ENCODE data around the gene ADAP1. TPM values are rescaled to one million over a fixed set of nuclear protein-coding genes. Genes with fewer than 3 reads are reported as not detected.

Gene ADAP1
- total RNA-seq, 1 experiment from 2014 or later = 34.0 TPM

DNA sequence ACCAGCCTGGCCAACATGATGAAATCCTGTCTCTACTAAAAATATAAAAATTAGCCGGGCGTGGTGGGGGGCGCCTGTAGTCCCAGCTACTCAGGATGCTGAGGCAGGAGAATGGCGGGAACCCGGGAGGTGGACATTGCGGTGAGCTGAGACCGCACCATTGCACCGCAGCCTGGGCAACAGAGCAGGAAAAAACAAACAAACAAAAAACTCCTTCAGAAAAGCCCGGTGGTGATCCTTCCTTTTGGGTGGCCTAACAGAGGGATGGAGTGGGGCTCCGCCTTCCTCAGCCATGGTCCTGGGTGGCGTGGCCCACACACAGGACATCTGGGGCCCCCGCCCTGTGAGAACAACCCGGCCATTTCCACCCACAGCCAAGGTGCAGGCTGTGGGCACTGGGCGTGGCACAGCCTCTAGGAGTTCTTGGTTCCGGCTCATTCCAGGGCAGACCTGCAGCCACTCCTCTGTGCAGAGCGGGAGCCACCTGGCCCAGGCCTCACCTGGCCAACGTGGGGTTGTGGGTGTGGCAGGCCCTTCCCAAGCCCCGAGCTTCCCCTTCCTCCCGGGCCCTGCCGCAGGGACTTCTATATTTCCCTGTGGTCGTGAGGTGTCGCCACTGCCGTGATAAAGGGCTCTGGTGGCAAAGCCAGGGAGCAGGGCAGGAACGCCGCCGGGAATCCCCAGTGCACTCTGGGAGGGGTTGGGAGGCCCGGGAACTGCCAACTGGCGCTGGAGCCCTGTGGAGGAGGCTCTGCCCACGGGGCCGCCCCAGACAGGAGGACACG lies 40.6 kb downstream of the ADAP1 start (continued):
- TF ChIP-seq, protein P1, sequence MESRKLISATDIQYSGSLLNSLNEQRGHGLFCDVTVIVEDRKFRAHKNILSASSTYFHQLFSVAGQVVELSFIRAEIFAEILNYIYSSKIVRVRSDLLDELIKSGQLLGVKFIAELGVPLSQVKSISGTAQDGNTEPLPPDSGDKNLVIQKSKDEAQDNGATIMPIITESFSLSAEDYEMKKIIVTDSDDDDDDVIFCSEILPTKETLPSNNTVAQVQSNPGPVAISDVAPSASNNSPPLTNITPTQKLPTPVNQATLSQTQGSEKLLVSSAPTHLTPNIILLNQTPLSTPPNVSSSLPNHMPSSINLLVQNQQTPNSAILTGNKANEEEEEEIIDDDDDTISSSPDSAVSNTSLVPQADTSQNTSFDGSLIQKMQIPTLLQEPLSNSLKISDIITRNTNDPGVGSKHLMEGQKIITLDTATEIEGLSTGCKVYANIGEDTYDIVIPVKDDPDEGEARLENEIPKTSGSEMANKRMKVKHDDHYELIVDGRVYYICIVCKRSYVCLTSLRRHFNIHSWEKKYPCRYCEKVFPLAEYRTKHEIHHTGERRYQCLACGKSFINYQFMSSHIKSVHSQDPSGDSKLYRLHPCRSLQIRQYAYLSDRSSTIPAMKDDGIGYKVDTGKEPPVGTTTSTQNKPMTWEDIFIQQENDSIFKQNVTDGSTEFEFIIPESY (IDR thresholded peaks at IDR 0.05; ENCODE audit: extremely low read depth, insufficient replicate concordance, low read length) = no peak
- TF ChIP-seq SRF (IDR thresholded peaks at IDR 0.05; ENCODE audit: low read depth) (no peak), EZH2 (IDR thresholded peaks at IDR 0.05) (no peak), ELF1 (IDR thresholded peaks at IDR 0.05; ENCODE audit: borderline replicate concordance, low read depth) (no peak)
- TF ChIP-seq, protein P2, sequence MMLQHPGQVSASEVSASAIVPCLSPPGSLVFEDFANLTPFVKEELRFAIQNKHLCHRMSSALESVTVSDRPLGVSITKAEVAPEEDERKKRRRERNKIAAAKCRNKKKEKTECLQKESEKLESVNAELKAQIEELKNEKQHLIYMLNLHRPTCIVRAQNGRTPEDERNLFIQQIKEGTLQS (IDR thresholded peaks at IDR 0.05) = no peak

DNA sequence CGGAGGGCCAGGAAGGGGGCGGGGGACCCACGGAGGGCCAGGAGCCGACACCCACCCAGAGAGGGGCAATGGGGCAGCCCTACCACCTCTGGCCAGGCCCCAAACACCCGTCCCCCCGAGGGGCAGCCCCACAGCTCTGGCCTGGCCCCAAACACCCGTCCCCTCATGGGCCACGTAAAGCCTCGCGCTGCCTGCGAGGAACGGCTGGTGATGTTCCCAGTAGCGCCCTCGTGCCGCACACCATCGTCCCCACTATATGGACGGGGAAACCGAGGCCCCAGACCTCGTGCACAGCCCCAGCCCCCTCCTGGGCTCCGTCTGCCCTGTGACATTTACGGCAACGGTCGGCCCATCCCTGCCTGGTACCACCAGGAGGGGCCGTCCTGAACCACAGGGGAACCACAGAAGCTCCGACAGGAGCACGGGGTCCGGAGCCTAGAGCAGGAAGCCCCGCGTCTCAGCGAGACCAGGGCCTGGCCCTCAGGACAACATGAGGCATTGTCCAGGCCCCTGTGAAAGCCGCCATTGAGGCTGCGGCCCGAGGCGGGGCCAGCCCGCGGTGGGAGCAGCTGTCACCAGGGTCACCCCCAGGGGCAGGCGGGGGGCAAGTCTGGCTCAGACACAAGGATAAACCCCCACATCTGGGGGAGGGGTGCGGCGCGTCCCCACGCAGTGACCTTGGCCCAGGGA lies 42.5 kb downstream of the ADAP1 start:
- no peak for TF ChIP-seq POLR2A (IDR thresholded peaks at IDR 0.05; ENCODE audit: borderline replicate concordance, extremely low read depth, insufficient read depth, insufficient read length)
- no peak for TF ChIP-seq TCF7L2 (IDR thresholded peaks at IDR 0.05; ENCODE audit: borderline replicate concordance, extremely low read depth, insufficient read depth, insufficient read length)
- TF ChIP-seq JUND (IDR thresholded peaks at IDR 0.05) = no peak
- TF ChIP-seq, protein P3, sequence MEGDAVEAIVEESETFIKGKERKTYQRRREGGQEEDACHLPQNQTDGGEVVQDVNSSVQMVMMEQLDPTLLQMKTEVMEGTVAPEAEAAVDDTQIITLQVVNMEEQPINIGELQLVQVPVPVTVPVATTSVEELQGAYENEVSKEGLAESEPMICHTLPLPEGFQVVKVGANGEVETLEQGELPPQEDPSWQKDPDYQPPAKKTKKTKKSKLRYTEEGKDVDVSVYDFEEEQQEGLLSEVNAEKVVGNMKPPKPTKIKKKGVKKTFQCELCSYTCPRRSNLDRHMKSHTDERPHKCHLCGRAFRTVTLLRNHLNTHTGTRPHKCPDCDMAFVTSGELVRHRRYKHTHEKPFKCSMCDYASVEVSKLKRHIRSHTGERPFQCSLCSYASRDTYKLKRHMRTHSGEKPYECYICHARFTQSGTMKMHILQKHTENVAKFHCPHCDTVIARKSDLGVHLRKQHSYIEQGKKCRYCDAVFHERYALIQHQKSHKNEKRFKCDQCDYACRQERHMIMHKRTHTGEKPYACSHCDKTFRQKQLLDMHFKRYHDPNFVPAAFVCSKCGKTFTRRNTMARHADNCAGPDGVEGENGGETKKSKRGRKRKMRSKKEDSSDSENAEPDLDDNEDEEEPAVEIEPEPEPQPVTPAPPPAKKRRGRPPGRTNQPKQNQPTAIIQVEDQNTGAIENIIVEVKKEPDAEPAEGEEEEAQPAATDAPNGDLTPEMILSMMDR (IDR thresholded peaks at IDR 0.05 in 2 of 3, conservative IDR thresholded peaks at IDR 0.05 in 1 of 3; ENCODE audit: borderline replicate concordance in 1 of 3, insufficient read depth in 1 of 3, low read depth in 2 of 3, low read length in 2 of 3) = no peak
- TF ChIP-seq EZH2phosphoT487 (IDR thresholded peaks at IDR 0.05; ENCODE audit: borderline replicate concordance) = no peak
- TF ChIP-seq, protein P4, sequence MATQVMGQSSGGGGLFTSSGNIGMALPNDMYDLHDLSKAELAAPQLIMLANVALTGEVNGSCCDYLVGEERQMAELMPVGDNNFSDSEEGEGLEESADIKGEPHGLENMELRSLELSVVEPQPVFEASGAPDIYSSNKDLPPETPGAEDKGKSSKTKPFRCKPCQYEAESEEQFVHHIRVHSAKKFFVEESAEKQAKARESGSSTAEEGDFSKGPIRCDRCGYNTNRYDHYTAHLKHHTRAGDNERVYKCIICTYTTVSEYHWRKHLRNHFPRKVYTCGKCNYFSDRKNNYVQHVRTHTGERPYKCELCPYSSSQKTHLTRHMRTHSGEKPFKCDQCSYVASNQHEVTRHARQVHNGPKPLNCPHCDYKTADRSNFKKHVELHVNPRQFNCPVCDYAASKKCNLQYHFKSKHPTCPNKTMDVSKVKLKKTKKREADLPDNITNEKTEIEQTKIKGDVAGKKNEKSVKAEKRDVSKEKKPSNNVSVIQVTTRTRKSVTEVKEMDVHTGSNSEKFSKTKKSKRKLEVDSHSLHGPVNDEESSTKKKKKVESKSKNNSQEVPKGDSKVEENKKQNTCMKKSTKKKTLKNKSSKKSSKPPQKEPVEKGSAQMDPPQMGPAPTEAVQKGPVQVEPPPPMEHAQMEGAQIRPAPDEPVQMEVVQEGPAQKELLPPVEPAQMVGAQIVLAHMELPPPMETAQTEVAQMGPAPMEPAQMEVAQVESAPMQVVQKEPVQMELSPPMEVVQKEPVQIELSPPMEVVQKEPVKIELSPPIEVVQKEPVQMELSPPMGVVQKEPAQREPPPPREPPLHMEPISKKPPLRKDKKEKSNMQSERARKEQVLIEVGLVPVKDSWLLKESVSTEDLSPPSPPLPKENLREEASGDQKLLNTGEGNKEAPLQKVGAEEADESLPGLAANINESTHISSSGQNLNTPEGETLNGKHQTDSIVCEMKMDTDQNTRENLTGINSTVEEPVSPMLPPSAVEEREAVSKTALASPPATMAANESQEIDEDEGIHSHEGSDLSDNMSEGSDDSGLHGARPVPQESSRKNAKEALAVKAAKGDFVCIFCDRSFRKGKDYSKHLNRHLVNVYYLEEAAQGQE (IDR thresholded peaks at IDR 0.05; ENCODE audit: low read depth) = no peak
- TF ChIP-seq, protein P5, sequence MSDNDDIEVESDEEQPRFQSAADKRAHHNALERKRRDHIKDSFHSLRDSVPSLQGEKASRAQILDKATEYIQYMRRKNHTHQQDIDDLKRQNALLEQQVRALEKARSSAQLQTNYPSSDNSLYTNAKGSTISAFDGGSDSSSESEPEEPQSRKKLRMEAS (IDR thresholded peaks at IDR 0.05) = no peak
- no peak for TF ChIP-seq RAD21 (IDR thresholded peaks at IDR 0.05; ENCODE audit: low read depth)
- TF ChIP-seq EZH2 (IDR thresholded peaks at IDR 0.05) = no peak
- TF ChIP-seq ZFX (IDR thresholded peaks at IDR 0.05) = no peak
- TF ChIP-seq FOSL1 (IDR thresholded peaks at IDR 0.05; ENCODE audit: low read depth) = no peak
- no peak for TF ChIP-seq SRF (IDR thresholded peaks at IDR 0.05; ENCODE audit: low read depth)
- Histone ChIP-seq H3K27me3 (ENCODE audit: insufficient read depth, low read length) (no peaks in the 10 kb centered on the region), H3K4me2 (ENCODE audit: low read length) (no peak overlapping the region), H3K9me2 (ENCODE audit: insufficient read depth) (no peaks in the 10 kb centered on the region), H3K4me1 (ENCODE audit: control insufficient read depth in 1 of 2, insufficient read depth in 2 of 2, low read length in 2 of 2) (peaks cover 6 to 20% of the 10 kb centered on the region in 2 experiments), H3K27ac (ENCODE audit: low read depth, low read length) (no peak overlapping the region), H3K9ac (ENCODE audit: low read length) (no peak overlapping the region), H4K20me1 (ENCODE audit: insufficient read depth) (no peaks in the 10 kb centered on the region), H3K79me2 (ENCODE audit: insufficient read depth, low read length) (no peaks in the 10 kb centered on the region), H3K9me3 (ENCODE audit: control insufficient read depth in 1 of 2, insufficient read depth in 1 of 2, low read depth in 1 of 2, low read length in 2 of 2) (no peaks in the 10 kb centered on the region), H3K36me3 (ENCODE audit: control insufficient read depth in 1 of 2, insufficient read depth in 2 of 2, low read length in 2 of 2) (no peaks in the 10 kb centered on the region), H3K4me3 (replicated peaks in 1 of 2; ENCODE audit: low read depth in 1 of 2, low read length in 2 of 2) (no peak overlapping the region), H2AFZ (ENCODE audit: low read depth, low read length, poor library complexity, severe bottlenecking) (no peak overlapping the region)
- intact Hi-C loops (cut with micrococcal nuclease) = no loop called here
- CTCF ChIA-PET = no interaction called here
- ATAC-seq (no peak), DNase-seq (ENCODE audit: low read depth, low spot score) (no peak)
- POLR2A ChIA-PET = no interaction called here
- RAD21 ChIA-PET (ENCODE audit: low non-redundant PET in 1 of 2, low total read pairs in 2 of 2, uncharacterized antibody in 2 of 2, unreplicated experiment in 2 of 2) = no interaction called here
- BruUV-seq (replicated peaks) = no TSS peak
